NCI-H187 (cell line): ENCODE results near the gene PTPN14.
"Not testable (repeated sequence)": the region's sequence is repeated elsewhere in the genome, so short reads cannot be mapped to it uniquely, and the experiment has no call there.

Experiments
- DNase-seq, 2 experiments: peaks; one replicate each; lab custom pipeline; 2025; lab: John Stamatoyannopoulos, UW

Gene PTPN14

DNA sequence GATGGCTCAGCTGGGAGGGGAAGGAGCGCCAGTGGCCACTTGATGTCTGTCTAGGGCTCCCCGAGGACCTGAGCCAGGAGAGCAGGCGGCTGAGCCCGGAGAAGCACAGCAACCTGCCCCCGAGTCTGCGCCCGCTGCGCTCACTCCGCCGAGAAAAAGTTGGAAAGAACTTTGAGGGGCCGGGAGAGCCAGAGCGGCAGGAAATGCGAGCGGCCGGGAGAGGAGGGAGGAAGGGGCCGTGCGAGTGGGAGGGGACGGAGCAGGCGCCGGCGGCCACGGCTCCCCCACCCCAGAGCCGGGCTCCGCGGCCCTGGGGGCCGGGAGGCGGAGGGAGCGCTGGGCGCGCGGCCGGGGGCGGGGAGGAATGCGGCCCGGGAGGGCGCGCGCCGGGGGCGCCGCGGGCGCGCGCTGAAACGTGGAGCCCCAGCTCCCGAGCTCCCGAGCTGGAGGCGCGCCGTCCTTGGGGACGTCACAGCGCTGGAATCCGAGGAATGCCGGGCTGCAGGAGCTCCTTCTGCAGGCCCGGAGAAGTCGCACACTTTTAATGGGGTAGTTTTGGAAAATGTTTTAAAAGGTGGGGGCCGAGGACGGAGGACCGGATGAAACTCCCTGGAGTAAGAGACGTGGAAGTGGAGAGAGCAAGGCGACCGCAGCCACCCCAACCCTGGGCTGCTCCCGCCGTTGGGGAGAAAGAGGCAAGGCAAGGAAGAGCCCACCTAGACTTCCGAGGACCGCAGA lies at the start of gene PTPN14:
PTPN14 (minus strand) TSS at position 167 of the 738 bp plus-strand sequence. CDS start 86,799 bp downstream, outside the sequence.
- DNase-seq: no peak

DNA sequence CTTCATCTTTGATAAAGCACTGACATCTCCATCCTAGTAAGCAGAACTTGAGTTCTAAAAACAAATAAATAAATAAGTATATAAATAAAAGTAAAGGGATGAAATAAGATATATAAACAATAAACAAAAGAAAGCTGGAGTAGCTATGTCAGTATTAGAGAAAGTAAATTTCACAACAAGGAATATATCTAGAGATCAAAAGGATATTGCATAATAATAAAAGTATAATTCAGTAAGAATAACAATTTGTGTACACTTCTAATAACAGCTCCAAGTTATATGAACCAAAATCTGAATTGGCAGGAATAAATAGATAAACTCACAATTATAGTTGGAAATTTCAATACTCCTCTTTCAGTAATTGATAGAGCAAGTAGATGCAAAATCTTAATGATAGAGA lies 41.8 kb upstream of the PTPN14 start:
- DNase-seq: no peak

DNA sequence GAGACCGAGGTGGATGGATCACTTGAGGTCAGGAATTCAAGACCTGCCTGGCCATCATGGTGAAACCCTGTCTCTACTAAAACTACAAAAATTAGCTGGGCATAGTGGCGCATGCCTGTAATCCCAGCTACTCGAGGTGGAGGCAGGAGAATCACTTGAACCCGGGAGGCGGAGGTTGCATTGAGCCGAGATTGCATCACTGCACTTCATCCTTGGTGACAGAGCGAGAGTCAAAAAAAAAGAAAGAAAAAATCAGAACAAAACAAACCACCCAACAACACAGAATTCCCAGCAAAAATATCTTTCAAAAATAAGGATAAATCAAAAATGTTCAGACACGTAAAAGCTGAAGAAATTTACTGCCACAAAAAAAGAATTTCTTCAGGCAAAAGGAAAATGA lies 40.5 kb upstream of the PTPN14 start:
- DNase-seq: not testable (repeated sequence)

DNA sequence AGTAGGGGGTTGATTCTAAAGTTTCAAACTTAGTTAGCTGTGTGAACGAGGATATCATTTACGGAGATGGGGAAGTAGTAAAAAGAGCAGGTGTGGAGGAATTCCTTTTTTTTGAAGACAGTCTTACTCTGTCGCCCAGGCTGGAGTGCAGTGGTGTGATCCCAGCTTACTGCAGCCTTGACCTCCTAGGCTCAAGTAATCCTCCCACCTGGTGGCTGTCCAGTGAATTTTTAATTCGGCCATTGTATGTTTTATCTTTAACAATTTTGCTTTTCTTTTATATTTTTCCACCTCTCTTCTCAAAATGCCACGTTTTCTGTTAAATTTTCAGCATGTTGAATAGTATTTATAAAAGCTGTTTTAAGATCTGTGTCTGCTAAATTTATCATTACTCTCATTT lies 39.3 kb upstream of the PTPN14 start:
- DNase-seq: no peak

DNA sequence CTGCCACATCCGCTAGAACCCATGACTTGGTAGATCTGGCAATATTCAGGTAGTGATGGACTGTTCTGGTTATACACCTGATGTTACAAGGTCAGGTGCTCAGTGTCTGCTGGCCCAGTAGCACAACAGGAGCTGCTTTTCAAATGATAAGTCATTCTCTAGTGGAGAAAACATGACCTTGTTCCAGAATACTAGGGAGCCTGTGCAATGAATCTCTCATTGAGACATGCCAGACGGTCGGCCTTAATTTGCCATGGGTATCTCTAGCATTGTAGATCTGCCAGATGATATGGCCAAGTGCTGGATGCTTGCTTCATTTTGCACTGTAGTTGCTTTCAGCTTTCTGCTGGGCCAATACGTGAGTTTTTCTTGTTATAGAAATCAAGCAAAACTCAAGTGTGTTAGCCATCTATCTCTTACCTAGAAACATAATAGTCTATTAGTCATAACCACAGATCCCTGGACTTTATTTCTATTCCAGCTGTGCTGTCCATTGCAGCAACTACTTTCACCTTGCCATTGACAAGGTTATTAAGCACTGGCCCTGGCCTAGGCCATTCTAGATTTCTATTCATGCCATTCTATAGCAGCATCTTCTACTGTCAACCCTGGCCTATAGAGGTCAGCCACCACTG lies 37.7 kb upstream of the PTPN14 start:
- no peak for DNase-seq

DNA sequence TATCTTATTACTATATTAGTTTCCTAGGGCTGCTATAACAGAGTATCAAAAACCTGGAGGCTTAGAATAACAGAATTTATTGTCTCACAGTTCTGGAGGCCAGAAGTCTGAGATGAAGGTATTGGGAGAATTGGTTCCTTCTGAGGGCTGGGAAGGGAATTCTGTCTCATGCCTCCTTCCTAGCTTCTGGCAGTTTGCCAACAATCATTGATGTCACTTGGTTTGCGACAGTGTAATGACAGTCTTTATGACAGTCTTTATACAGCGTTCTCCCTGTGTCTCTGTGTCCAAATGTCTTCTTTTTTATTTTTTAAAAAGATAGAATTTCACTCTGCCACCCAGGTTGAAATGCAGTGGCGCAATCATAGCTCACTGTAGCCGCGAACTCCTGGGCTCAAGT lies 35.8 kb upstream of the PTPN14 start:
- DNase-seq: no peak

DNA sequence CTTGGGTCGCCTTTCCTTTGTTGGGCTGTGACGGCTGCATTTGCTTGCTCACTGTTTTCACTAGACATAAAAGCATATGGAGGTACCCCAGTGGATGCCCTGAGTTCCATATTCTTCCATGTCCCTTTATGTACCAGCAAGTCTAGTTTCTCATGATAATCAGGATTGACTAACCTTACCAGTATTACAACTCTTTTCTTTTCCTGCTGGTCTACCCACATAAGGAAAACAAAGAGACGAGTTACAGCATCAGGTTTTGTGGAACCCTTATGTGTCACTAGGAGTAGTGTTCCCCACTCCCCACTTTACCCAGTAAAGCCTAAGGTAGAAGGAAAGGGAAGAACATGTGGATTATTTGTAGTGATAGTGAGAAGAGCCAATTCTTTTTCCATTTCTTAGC lies 35.2 kb upstream of the PTPN14 start:
- DNase-seq: no peak

DNA sequence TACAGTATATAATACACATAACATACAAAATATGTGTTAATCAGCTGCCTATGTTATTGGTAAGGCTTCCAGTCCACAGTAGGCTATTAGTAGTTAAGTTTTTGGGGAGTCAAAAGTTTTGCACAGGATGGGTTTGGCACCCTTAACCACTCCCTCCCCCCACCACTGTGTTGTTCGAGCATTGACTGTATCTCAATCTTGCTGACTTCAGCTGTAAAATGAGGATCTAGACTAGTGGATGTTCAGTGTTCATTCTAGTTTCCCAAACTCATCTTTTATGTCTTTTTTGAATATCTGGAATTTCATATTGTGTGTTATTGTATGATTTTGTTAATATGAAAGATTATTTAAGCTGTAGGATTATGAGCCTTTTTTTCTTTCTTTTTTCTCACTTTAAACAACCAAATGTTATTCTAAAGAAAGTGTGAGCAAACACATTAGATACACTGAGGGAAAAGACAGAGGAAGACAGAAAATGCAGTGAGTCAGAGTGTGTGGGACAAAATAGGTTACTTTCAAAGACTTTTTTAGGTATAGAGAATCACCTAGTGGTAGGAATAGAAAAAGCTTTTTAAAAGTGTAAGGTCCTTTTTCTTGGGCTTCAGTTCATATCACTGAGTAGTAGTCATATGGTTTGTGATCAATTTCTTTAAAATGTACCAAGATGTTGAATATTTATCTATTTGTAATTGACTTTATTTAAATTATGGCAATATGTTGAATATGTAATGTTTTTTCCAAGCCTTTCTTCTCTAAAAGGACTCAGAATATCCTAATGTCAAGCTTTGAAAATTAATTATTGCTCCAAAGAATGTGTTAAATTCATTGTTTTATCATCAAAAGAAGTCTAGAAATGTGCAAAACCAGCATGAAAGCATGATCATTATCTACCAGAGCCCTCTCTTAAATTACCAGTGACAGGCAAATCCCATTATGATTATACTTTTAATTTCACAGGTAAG lies 33.7 kb upstream of the PTPN14 start:
- DNase-seq: no peak

DNA sequence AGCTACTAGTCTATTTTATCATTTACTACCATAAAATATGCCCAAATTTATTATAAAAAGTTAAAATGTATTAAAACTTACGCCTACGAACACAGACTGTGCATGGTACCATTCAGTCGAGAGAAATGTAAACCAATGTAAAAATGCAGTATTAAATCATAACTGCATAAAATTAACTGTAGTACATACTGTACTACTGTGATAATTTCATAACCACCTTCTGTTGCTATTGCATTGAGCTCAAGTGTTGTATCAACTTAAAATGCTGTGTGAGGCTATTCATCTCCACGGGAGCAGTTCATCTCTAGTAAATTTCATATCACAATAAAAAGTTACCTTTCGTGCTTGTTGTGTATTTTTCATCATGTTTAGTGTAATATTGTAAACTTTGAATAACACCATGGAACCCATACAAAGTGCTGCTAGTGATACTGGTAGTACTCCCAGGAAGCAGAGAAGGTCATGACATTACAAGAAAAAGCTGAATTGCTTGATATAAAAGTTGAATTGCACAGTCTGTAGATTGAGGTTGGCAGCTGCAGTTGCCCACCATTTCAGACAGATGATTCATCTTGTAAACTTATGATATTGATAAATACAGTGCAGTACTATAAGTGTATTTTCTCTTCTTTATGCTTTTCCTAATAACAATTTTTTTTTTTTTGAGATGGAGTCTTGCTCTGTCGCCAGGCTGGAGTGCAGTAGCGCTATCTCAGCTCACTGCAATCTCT lies 32.6 kb upstream of the PTPN14 start:
- no peak for DNase-seq

DNA sequence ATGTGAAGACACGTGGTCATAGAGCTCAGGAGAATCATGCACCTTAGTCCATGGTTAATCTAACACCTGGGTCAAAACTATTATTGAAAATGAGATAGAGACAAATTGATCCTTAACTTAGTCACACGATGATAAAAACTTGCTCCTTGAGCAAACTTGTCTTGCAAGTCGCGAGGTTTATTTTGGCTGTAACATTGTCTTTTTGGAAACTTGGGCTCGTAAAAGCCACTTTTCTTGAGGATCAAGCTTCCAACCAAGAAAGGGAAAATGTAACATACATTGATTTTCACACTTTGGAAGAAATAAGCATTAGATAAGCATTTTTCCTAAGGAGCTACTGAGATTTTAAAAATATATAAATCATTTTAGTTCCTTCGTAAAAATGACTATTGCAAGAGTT lies 31.7 kb upstream of the PTPN14 start:
- DNase-seq: no peak

DNA sequence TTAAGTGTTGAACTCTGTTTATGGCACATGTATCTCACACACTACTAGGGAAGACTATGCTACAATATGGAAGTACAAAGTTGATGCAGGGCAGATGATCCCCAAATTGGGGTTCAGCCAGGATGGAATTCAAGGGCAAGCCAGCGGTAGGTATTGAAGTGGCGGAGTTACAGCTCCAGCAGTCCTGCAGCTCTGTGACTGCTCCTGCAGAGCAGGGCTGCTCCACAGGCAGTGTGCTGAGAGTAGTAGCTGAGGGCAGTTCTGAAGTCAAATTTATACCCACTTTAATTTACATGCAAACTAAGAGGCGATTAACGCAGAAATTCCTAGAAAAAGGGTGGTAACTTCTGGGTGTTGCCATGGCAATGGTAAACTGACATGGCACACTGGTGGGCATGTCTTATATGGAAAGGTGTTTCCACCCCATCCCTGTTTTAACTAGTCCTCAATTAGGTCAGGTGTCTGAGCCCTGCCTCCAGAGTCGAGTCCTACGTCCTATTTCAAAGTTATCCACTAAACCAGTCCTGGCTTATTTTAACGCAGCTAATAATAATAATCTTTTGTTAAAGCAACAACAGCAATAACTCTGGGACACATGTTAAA lies 31.0 kb upstream of the PTPN14 start:
- DNase-seq: no peak

DNA sequence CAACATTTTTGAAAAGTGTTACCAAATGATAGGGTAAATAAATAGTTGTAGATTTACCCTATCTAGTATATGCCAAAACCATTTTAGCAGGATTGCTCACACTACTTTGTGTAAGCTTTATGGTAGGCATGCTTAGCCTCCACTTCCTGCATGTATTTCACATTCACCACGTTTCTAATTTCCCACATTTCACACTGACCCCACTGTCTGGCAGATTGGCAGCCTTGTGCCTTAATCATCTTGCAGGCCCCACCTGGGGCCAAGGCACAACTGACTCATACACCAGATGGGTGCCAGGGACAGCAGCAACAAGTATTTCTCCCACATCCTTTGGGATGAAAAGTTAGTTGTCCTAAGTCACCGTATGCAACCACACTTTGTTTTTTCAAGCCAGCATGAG lies 30.4 kb upstream of the PTPN14 start:
- no peak for DNase-seq

DNA sequence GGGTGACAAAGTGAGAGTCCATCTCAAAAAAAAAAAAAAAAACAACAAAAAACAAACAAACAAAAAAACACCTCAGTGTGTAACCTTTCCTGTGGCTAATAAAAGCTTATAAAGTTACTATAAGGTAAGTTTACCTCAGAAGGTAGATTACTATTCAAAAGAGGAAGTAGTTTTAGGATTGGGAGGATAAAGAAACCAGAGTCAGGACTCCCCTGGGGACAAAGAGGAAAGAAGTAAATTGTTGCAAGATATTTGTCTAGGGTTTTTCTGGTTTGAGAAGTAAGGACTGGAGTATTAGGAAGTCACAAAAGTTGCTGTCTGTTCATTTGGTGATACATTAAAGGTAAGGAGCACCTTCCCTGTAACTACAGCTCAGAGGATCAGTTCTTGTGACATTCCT lies 27.8 kb upstream of the PTPN14 start:
- no peak for DNase-seq

DNA sequence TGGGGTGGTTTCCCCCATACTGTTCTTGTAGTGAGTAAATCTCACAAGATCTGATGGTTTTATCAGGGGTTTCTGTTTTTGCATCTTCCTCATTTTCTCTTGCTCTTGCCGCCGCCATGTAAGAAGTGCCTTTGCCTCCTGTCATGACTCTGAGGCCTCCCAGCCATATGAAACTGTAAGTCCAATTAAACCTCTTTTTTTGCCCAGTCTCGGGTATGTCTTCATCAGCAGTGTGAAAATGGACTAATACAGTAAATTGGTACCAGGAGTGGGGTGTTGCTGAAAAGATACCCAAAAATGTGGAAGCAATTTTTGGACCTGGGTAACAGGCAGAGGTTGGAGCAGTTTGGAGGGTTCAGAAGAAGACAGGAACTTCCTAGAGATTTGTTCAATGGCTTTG lies 24.7 kb upstream of the PTPN14 start:
- not testable (repeated sequence) for DNase-seq

DNA sequence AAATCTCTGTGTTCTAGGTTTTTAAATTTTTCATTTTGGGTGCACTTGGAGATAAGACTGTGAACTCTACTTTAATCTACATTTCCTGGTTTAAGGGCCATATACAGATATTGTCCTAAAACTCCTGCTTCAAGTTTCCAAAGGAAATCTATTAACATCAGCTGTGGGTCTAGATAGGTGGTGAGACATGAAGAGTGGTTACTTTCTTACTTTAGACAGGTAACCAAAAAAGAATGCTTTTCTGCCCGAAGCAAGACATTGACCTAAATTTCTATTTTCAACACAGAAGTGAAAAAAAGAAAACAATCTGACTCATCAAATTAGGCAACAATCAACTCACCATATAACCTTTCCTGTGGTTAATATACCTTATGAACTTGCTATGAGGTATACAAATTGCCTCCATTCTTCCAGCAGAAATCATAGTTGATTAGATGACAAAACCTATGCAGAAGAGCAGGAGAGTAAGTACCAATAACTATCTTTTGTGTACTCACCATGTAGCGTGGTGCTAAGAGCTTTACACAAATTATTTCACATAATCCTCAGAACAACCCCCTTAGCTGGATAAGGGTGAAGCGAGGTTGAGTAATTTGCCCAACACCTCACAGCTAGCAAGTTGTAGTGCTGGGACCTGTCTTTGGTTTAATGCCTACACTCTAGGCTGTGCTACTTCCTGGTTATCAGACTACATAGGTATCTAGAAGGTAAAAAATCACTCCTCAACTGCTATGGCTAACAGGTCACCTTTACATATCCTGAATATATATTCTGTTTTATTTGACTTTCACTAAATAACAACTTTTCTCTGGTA lies 23.4 kb upstream of the PTPN14 start:
- DNase-seq: no peak

DNA sequence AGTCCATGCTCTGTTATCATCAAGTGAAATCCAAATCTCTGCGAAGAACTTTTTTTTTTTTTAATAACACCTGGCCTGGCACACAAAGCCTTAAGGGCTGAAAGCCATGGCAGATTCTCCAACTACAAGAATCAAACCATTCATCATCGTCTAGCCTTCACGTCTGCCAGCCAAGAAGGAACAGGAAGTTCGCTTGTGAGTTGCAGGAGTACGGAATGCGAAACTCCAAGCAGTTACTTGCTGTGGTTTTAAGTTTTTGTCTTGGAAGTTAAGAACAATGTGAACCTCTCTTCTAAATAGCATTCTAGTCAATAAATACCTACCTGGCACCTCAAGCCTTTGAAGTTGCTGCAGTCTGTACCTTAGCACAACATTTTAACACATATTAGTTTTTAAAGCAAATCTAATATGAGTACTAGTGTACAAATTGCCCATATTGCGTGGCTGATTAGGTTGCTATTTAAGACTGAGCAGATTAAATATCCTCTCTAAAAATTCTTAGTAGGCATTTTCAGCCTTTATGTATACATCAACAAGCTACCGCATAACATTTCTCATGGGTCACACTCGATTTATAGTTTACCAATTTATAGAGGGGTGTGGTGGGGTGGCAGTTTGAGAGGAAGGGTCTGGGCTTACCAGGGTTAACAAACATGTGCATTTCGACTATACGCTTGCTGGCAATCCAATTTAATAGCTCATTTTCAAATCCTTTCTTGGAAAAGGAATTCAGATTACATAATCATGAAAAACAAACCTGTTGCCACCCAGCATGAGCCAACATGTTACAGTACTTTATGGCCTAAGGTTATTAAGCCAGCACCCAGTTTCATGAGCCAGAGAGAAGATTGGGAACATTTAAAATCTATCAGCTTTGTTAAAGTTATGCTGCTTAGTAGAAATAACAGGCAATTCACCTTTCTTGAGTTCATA lies 22.2 kb upstream of the PTPN14 start:
- no peak for DNase-seq

DNA sequence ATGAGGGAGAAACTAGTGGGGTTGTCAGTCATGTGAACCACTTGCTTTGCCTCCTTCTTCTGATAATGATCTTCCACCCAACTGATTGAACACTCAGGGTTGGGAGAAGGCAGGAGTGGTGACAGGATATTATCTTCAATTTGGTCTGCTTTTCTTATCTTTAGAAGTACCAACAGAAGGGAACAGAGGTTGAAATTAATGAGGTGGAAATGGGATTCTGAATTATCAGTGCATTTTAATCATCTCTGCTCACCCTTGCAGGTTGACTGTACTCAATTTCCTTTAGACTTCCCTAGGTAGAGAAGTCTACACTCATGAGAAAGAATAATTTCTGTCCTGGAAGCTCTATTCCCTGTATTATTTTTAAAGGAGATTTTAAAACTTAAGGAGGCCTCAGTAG lies 19.9 kb upstream of the PTPN14 start:
- DNase-seq: no peak

DNA sequence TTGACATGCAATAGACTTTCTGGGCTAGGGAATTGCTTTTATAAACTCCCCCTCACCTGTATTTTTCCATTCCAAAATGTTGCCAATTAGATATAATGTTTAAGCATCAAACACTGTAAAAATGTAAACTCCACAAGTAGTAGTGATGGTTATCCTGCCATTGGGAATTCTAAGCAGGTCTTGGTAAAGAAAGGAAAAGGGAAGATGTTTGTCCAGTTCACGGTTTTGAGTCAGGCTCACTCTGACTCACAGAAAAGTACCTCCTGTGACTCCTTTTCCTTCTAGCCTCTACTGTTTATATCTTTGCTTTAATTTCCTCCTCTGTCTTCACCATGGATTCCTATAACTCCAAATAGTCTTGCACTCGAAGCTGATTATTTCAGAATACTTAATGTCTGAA lies 19.0 kb upstream of the PTPN14 start:
- no peak for DNase-seq

DNA sequence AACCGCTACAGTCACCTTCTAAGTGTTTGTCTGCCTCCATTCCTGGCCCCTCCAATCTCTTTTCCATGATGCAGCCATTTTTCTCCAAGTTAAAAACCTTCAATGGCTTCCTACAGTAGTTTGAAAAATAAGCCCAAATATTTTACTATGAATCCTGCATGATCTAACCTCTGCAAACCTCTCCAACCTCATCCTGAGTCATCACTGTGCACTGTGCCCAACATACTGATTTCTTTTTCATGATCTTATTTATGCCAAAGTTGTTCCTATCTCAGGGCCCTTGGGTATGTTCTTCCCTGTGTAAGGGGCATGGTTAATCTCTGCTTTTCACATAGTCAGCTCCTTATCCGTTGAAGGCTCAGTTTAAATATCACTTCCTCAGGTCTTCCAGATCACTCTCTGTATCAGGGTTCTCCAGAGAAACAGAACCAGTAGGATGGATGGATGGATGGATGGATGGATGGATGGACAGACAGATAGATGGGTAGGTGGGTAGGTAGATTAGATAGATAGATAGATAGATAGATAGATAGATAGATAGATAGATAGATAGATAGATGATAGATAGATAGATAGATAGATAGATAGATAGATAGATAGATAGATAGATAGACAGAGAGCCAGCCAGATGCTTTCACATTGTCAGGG lies 18.1 kb upstream of the PTPN14 start:
- no peak for DNase-seq
